Measurements from ENCODE around the gene GPR161. TPM values are rescaled to one million over a fixed set of nuclear protein-coding genes. Genes with fewer than 3 reads are reported as not detected.

Gene GPR161
- total and polyA plus RNA-seq, 9 of the 15 experiments (the other 6 are each of a cell fraction or from before 2014, with no cell fraction given) = 0.15 to 2.4 (median 0.76) TPM

DNA sequence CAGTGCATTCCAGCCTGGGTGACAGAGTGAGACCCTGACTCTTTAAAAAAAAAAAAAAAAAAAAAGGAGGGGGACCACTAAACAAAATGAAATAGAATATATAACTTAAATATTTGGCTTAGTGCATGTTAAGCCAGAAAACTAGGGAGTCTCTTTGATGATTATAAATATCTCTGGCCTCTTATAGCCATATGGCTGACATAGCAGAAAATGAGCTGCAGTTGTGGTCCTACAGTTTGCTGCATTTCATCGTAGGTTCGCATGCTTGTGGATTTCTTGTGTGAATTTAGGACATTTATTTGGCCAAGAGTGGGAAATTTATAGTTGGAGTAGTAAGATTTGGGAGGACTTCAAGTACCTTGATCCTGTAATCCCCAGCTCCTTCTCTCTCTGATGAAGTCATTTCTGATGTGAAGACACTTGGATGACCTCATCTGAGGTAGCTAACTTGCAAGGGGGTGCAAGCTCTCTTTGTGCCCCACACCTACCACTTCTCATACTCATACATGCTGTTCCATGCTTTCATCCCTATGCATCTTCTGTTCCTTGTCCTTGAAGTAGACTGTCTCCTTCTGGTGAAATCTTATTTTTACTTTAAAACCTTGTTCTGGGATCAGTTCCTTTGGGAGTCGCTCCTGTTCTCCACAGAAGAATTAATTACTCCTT, 35.7 kb upstream of the GPR161 start (continued):
- TF ChIP-seq ATF7 (IDR thresholded peaks at IDR 0.05) = peak; percentile 63
- no peak for TF ChIP-seq PCBP2 (IDR thresholded peaks at IDR 0.05; ENCODE audit: low read depth, low read length, poor library complexity, severe bottlenecking)
- TF ChIP-seq ARNT (IDR thresholded peaks at IDR 0.05) = no peak
- no peak for TF ChIP-seq MTF1 (CRISPR knock-in tag; IDR thresholded peaks at IDR 0.05; ENCODE audit: borderline replicate concordance)
- TF ChIP-seq, protein P1, sequence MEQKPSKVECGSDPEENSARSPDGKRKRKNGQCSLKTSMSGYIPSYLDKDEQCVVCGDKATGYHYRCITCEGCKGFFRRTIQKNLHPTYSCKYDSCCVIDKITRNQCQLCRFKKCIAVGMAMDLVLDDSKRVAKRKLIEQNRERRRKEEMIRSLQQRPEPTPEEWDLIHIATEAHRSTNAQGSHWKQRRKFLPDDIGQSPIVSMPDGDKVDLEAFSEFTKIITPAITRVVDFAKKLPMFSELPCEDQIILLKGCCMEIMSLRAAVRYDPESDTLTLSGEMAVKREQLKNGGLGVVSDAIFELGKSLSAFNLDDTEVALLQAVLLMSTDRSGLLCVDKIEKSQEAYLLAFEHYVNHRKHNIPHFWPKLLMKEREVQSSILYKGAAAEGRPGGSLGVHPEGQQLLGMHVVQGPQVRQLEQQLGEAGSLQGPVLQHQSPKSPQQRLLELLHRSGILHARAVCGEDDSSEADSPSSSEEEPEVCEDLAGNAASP (IDR thresholded peaks at IDR 0.05) = no peak
- TF ChIP-seq HDAC8 (tag; IDR thresholded peaks at IDR 0.05) = no peak
- TF ChIP-seq, protein P2, sequence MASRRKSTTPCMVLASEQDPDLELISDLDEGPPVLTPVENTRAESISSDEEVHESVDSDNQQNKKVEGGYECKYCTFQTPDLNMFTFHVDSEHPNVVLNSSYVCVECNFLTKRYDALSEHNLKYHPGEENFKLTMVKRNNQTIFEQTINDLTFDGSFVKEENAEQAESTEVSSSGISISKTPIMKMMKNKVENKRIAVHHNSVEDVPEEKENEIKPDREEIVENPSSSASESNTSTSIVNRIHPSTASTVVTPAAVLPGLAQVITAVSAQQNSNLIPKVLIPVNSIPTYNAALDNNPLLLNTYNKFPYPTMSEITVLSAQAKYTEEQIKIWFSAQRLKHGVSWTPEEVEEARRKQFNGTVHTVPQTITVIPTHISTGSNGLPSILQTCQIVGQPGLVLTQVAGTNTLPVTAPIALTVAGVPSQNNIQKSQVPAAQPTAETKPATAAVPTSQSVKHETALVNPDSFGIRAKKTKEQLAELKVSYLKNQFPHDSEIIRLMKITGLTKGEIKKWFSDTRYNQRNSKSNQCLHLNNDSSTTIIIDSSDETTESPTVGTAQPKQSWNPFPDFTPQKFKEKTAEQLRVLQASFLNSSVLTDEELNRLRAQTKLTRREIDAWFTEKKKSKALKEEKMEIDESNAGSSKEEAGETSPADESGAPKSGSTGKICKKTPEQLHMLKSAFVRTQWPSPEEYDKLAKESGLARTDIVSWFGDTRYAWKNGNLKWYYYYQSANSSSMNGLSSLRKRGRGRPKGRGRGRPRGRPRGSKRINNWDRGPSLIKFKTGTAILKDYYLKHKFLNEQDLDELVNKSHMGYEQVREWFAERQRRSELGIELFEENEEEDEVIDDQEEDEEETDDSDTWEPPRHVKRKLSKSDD (conservative IDR thresholded peaks at IDR 0.05; ENCODE audit: low read length) = no peak
- 0 out of 2 replicates have a peak, but pooled peaks have one; percentile 13 for TF ChIP-seq JUND (IDR thresholded peaks at IDR 0.05; ENCODE audit: borderline replicate concordance, low read depth, low read length)
- peak; percentile 46; the same call in 1 of the 3 replicates for TF ChIP-seq JUND (tag; IDR thresholded peaks at IDR 0.05; ENCODE audit: borderline replicate concordance, low read depth, low read length)

Data from K562 (cell line).